Tibial nerve (tissue), 3 donors: Measurements from ENCODE around the gene CENPP.

ENCODE experiments used
- POLR2A ChIP-seq, 2 donors: fragments of 450-650 bp; IDR thresholded peaks; one replicate each; pipeline ENCODE4 v1.6.1; 2017; ENCODE audit warnings: antibody characterized with exemption in 2 of 2, mild to moderate bottlenecking in 2 of 2, moderate library complexity in 2 of 2
- TF ChIP-seq, protein P1 (sequence below), 5 experiments: fragments of 200-600 bp in 3 of 5; fragments of 450-650 bp in 2 of 5; sonication (generic) in 3 of 5; IDR thresholded peaks; one replicate each; pipeline ENCODE4 v1.5.1; 2016 to 2019; ENCODE audit warnings: antibody characterized with exemption in 5 of 5, mild to moderate bottlenecking in 3 of 5, moderate library complexity in 2 of 5

- TF ChIP-seq, protein P1, sequence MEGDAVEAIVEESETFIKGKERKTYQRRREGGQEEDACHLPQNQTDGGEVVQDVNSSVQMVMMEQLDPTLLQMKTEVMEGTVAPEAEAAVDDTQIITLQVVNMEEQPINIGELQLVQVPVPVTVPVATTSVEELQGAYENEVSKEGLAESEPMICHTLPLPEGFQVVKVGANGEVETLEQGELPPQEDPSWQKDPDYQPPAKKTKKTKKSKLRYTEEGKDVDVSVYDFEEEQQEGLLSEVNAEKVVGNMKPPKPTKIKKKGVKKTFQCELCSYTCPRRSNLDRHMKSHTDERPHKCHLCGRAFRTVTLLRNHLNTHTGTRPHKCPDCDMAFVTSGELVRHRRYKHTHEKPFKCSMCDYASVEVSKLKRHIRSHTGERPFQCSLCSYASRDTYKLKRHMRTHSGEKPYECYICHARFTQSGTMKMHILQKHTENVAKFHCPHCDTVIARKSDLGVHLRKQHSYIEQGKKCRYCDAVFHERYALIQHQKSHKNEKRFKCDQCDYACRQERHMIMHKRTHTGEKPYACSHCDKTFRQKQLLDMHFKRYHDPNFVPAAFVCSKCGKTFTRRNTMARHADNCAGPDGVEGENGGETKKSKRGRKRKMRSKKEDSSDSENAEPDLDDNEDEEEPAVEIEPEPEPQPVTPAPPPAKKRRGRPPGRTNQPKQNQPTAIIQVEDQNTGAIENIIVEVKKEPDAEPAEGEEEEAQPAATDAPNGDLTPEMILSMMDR (IDR thresholded peaks at IDR 0.05) = no peak
- no peak for TF ChIP-seq POLR2A (IDR thresholded peaks at IDR 0.05)
Measured at GRCh38 chr9:92592946-92593861, 267.5 kb downstream of the CENPP start.
